ENCODE data around the gene TDO2.
"Not testable (repeated sequence)": the region's sequence is repeated elsewhere in the genome, so short reads cannot be mapped to it uniquely, and the experiment has no call there.

TDO2 gene

GRCh38 chr4:155903453-155903852 lies at the start of gene TDO2:
Gene TDO2 (plus strand): TSS chr4:155903696. CDS start chr4:155903759, 63 bp downstream.
- DNase-seq (ENCODE audit: low read depth in 1 of 2, low spot score in 1 of 2) = no peak

GRCh38 chr4:155854582-155855226 lies 48.8 kb upstream of the TDO2 start:
- no peak for DNase-seq (ENCODE audit: low read depth in 1 of 2, low spot score in 1 of 2)

GRCh38 chr4:155855897-155856296 lies 47.6 kb upstream of the TDO2 start:
- DNase-seq (ENCODE audit: low read depth in 1 of 2, low spot score in 1 of 2) = no peak

GRCh38 chr4:155866177-155866576 lies 37.3 kb upstream of the TDO2 start, which contains the start of gene ASIC5:
Gene ASIC5 (minus strand): TSS chr4:155866277. CDS start chr4:155866226, 51 bp downstream.
- no peak for DNase-seq (ENCODE audit: low read depth in 1 of 2, low spot score in 1 of 2)

GRCh38 chr4:155875878-155876277 lies 27.6 kb upstream of the TDO2 start:
- no peak for DNase-seq (ENCODE audit: low read depth in 1 of 2, low spot score in 1 of 2)

GRCh38 chr4:155877971-155878370 lies 25.5 kb upstream of the TDO2 start:
- DNase-seq (ENCODE audit: low read depth in 1 of 2, low spot score in 1 of 2) = no peak

- no peak for DNase-seq (ENCODE audit: low read depth in 1 of 2, low spot score in 1 of 2)
Observed at GRCh38 chr4:155878611-155879010, 24.9 kb upstream of the TDO2 start.

GRCh38 chr4:155879767-155880166 lies 23.7 kb upstream of the TDO2 start:
- no peak for DNase-seq (ENCODE audit: low read depth in 1 of 2, low spot score in 1 of 2)

GRCh38 chr4:155881555-155881954 lies 21.9 kb upstream of the TDO2 start:
- DNase-seq (ENCODE audit: low read depth in 1 of 2, low spot score in 1 of 2) = no peak

GRCh38 chr4:155883895-155884294 lies 19.6 kb upstream of the TDO2 start:
- no peak for DNase-seq (ENCODE audit: low read depth in 1 of 2, low spot score in 1 of 2)

GRCh38 chr4:155885666-155886065 lies 17.8 kb upstream of the TDO2 start:
- DNase-seq (ENCODE audit: low read depth in 1 of 2, low spot score in 1 of 2) = no peak

GRCh38 chr4:155887045-155887444 lies 16.5 kb upstream of the TDO2 start:
- no peak for DNase-seq (ENCODE audit: low read depth in 1 of 2, low spot score in 1 of 2)

GRCh38 chr4:155887847-155888570 lies 15.5 kb upstream of the TDO2 start:
- no peak for DNase-seq (ENCODE audit: low read depth in 1 of 2, low spot score in 1 of 2)

- DNase-seq (ENCODE audit: low read depth in 1 of 2, low spot score in 1 of 2) = no peak
Observed at GRCh38 chr4:155889031-155889793, 14.3 kb upstream of the TDO2 start.

GRCh38 chr4:155889946-155890345 lies 13.6 kb upstream of the TDO2 start:
- DNase-seq (ENCODE audit: low read depth in 1 of 2, low spot score in 1 of 2) = no peak

GRCh38 chr4:155891058-155891457 lies 12.4 kb upstream of the TDO2 start:
- no peak for DNase-seq (ENCODE audit: low read depth in 1 of 2, low spot score in 1 of 2)

GRCh38 chr4:155898371-155898770 lies 5.1 kb upstream of the TDO2 start:
- DNase-seq (ENCODE audit: low read depth in 1 of 2, low spot score in 1 of 2) = not testable (repeated sequence)

- DNase-seq (ENCODE audit: low read depth in 1 of 2, low spot score in 1 of 2) = no peak
Observed at GRCh38 chr4:155899891-155900290, 3.6 kb upstream of the TDO2 start.

- no peak for DNase-seq (ENCODE audit: low read depth in 1 of 2, low spot score in 1 of 2)
Observed at GRCh38 chr4:155900381-155900780, 3.1 kb upstream of the TDO2 start.

GRCh38 chr4:155901013-155901412 lies 2.5 kb upstream of the TDO2 start:
- DNase-seq (ENCODE audit: low read depth in 1 of 2, low spot score in 1 of 2) = no peak

- DNase-seq (ENCODE audit: low read depth in 1 of 2, low spot score in 1 of 2) = no peak
Observed at GRCh38 chr4:155904331-155904730, 835 bp downstream of the TDO2 start.

All from activated CD4-positive, alpha-beta T cell treated with anti-CD3 and anti-CD28 coated beads, Interleukin-2, amount 50 U/mL, for 24 hours (primary cell).